Measurements from ENCODE around the gene SULF2. TPM values are rescaled to one million over a fixed set of nuclear protein-coding genes. Genes with fewer than 3 reads are reported as not detected.

SULF2 gene
- total RNA-seq, 2 donors from 2014 or later, result 75.7 to 146 TPM

DNA sequence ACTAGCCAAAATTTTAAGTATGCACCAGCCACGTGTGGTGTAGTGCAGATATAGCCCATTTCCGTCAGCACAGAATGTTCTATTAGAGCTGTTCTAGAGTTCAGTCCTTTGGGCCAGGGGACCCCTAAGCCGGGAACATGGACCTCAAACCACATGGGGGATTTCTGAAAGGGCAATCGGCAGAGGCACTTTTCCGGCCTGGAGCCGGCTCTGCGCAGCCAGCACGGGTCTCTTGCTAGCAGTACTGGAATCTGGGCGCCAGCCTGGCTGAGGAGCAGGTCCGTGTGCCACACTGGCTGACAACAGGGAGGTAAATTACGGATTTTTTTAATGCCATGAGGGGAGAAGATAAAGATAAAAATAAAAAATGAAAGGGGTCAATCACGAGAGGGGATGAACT, 120.5 kb downstream of the SULF2 start:
- H3K4me3 Mint-ChIP-seq, result no peak overlapping the region
- H3K27me3 Mint-ChIP-seq (ENCODE audit: insufficient read depth), result no peaks in the 10 kb centered on the region
- no peak overlapping the region for H3K9ac ChIP-seq (ENCODE audit: extremely low read depth, low read length, poor library complexity, severe bottlenecking)
- peaks cover 68% of the 10 kb centered on the region for H3K36me3 ChIP-seq (ENCODE audit: control insufficient read depth, insufficient read depth, low read length)
- no peak overlapping the region for H3K4me3 ChIP-seq (ENCODE audit: low read length)
- no peaks in the 10 kb centered on the region for H3K27me3 ChIP-seq (ENCODE audit: control insufficient read depth, insufficient read depth, low read length, poor library complexity, severe bottlenecking)
- H3K27ac ChIP-seq (ENCODE audit: low read depth, low read length), result no peak overlapping the region
- TF ChIP-seq, protein P1, sequence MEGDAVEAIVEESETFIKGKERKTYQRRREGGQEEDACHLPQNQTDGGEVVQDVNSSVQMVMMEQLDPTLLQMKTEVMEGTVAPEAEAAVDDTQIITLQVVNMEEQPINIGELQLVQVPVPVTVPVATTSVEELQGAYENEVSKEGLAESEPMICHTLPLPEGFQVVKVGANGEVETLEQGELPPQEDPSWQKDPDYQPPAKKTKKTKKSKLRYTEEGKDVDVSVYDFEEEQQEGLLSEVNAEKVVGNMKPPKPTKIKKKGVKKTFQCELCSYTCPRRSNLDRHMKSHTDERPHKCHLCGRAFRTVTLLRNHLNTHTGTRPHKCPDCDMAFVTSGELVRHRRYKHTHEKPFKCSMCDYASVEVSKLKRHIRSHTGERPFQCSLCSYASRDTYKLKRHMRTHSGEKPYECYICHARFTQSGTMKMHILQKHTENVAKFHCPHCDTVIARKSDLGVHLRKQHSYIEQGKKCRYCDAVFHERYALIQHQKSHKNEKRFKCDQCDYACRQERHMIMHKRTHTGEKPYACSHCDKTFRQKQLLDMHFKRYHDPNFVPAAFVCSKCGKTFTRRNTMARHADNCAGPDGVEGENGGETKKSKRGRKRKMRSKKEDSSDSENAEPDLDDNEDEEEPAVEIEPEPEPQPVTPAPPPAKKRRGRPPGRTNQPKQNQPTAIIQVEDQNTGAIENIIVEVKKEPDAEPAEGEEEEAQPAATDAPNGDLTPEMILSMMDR (conservative IDR thresholded peaks at IDR 0.05), result no peak
- peaks cover 31% of the 10 kb centered on the region for H3K36me3 Mint-ChIP-seq (ENCODE audit: low read depth)
- H3K9me3 ChIP-seq (ENCODE audit: control insufficient read depth, low read length), result no peaks in the 10 kb centered on the region
- no peak overlapping the region for H3K27ac Mint-ChIP-seq
- DNase-seq, result no peak
- 91 to 93% methylated on average over 12 of the region's 12 CpGs for WGBS, 2 experiments (ENCODE audit: insufficient coverage in 1 of 2, insufficient read length in 1 of 2)
- no peaks in the 10 kb centered on the region for H3K4me1 ChIP-seq (ENCODE audit: control insufficient read depth, insufficient read depth, low read length)
- no peaks in the 10 kb centered on the region for H3K9me3 Mint-ChIP-seq
- H3K4me1 Mint-ChIP-seq, result no peaks in the 10 kb centered on the region

DNA sequence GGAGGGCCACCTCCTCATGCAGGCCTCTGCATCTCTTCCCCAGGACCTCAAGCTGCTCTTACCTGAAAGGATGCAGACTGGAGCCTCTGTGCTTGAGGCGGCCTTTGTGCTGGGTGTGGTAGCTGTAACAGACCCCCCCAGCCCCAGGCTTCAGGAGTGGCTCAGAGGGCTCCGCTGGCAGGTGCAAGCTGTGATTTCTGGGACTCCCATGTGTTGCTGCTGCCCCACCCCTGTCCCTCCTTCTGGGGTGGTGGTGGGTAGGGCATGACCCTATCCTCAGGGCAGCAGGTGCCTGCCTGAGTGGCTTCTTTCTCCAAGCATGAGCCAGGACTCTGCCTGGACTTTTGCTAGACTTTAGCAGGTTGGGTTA, 121.2 kb downstream of the SULF2 start:
- no peaks in the 10 kb centered on the region for H3K9me3 ChIP-seq (ENCODE audit: control insufficient read depth, low read length)
- H3K27ac ChIP-seq (ENCODE audit: low read depth, low read length), result no peak overlapping the region
- no peaks in the 10 kb centered on the region for H3K9me3 Mint-ChIP-seq
- H3K4me1 ChIP-seq (ENCODE audit: control insufficient read depth, insufficient read depth, low read length), result no peaks in the 10 kb centered on the region
- H3K36me3 ChIP-seq (ENCODE audit: control insufficient read depth, insufficient read depth, low read length), result peaks cover 69% of the 10 kb centered on the region
- 91% methylated on average over 2 of the region's 2 CpGs; no CpG with 5 or more reads in 1 of the 2 experiments for WGBS, 2 experiments (ENCODE audit: insufficient coverage in 1 of 2, insufficient read length in 1 of 2)
- no peak overlapping the region for H3K27ac Mint-ChIP-seq
- H3K4me1 Mint-ChIP-seq, result no peaks in the 10 kb centered on the region
- TF ChIP-seq, protein P1 (conservative IDR thresholded peaks at IDR 0.05), result no peak
- H3K4me3 Mint-ChIP-seq, result no peak overlapping the region
- no peak for DNase-seq
- no peaks in the 10 kb centered on the region for H3K27me3 Mint-ChIP-seq (ENCODE audit: insufficient read depth)
- no peak overlapping the region for H3K9ac ChIP-seq (ENCODE audit: extremely low read depth, low read length, poor library complexity, severe bottlenecking)
- no peak overlapping the region for H3K4me3 ChIP-seq (ENCODE audit: low read length)
- peaks cover 35% of the 10 kb centered on the region for H3K36me3 Mint-ChIP-seq (ENCODE audit: low read depth)
- no peaks in the 10 kb centered on the region for H3K27me3 ChIP-seq (ENCODE audit: control insufficient read depth, insufficient read depth, low read length, poor library complexity, severe bottlenecking)

DNA sequence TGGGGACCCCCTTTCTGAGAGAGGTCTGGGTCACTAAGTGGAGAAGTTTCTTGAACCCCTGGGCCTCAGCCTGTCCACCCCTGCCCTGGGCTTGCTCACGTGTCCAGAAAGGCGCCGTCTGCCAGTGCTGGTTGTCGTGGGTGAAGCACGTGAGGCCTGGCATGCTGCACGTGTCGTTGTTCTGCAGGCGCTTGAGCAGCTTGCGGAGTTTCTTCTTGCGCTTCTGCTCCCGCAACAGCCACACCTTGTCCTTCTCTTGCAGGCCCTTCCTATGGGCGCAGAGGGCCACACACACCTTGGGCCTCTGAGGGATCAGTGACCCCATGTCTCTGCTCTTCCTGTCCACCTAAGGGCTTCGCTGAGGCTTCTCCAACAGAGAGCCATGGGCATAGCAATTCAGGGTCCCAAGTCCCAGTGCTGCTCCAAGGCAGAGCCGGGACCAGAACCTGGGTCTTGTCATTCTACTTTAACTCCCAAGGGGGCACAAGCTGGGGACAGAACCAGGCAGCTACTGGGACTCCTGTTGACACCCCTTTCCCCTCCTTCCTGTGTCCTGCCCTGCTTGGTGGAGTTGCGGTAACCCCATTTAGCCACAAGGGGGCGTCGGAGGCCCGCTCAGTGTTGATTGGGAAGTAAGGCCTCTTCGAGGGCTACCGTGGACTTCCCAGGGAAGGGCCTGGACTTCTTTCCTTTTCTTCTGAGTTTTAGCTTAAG, 121.8 kb downstream of the SULF2 start:
- H3K9ac ChIP-seq (ENCODE audit: extremely low read depth, low read length, poor library complexity, severe bottlenecking), result no peak overlapping the region
- peak; percentile 98 for DNase-seq
- peaks cover 69% of the 10 kb centered on the region for H3K36me3 ChIP-seq (ENCODE audit: control insufficient read depth, insufficient read depth, low read length)
- Mint-ChIP-seq H3K9me3 (no peaks in the 10 kb centered on the region), H3K27ac (peak overlapping the region; percentile 68), H3K36me3 (ENCODE audit: low read depth) (peaks cover 36% of the 10 kb centered on the region), H3K27me3 (ENCODE audit: insufficient read depth) (no peaks in the 10 kb centered on the region), H3K4me3 (no peak overlapping the region), H3K4me1 (no peaks in the 10 kb centered on the region)
- H3K27me3 ChIP-seq (ENCODE audit: control insufficient read depth, insufficient read depth, low read length, poor library complexity, severe bottlenecking), result no peaks in the 10 kb centered on the region
- no peaks in the 10 kb centered on the region for H3K4me1 ChIP-seq (ENCODE audit: control insufficient read depth, insufficient read depth, low read length)
- 62 to 66% methylated on average over 14 to 20 of the region's 20 CpGs for WGBS, 2 experiments (ENCODE audit: insufficient coverage in 1 of 2, insufficient read length in 1 of 2)
- no peak overlapping the region for H3K4me3 ChIP-seq (ENCODE audit: low read length)
- H3K27ac ChIP-seq (ENCODE audit: low read depth, low read length), result no peak overlapping the region
- TF ChIP-seq, protein P1 (conservative IDR thresholded peaks at IDR 0.05), result peak; percentile 97
- no peaks in the 10 kb centered on the region for H3K9me3 ChIP-seq (ENCODE audit: control insufficient read depth, low read length)

All from endodermal cell (in vitro differentiated cells).